Colonic mucosa (tissue), 4 donors: ENCODE measurements around the gene PIP4P1. TPM values are rescaled to one million over a fixed set of nuclear protein-coding genes. Genes with fewer than 3 reads are reported as not detected.

ENCODE experiments used
- DNase-seq: peaks from one replicate; pipeline ENCODE4 v3.0.0-alpha.2; 2020
- H3K27ac ChIP-seq: fragments of 200-600 bp; one replicate; pipeline ENCODE4 v1.8.0; 2021
- H3K27me3 ChIP-seq: fragments of 200-600 bp; one replicate; pipeline ENCODE4 v1.8.0; 2021
- H3K36me3 ChIP-seq: fragments of 200-600 bp; one replicate; pipeline ENCODE4 v1.8.0; 2021
- H3K4me1 ChIP-seq: fragments of 200-600 bp; one replicate; pipeline ENCODE4 v1.8.0; 2021; ENCODE audit warnings: mild to moderate bottlenecking
- H3K4me3 ChIP-seq: fragments of 200-600 bp; one replicate; pipeline ENCODE4 v1.8.0; 2021
- H3K9ac ChIP-seq, 2 donors: one replicate each; pipeline ENCODE4 v1.7.0; 2013; ENCODE audit warnings: control low read depth in 2 of 2, low read depth in 2 of 2, low read length in 2 of 2
- H3K9me3 ChIP-seq: fragments of 200-600 bp; one replicate; pipeline ENCODE4 v1.8.0; 2021
- CTCF ChIP-seq: fragments of 200-600 bp; IDR thresholded peaks from one replicate; pipeline ENCODE4 v1.8.0; 2022; ENCODE audit warnings: antibody characterized with exemption, mild to moderate bottlenecking
- intact Hi-C: fragments of 100-400 bp; cut with DNase I; formaldehyde crosslinking; loops from one replicate; pipeline ENCODE4 v1.14.1; 2022
- total RNA-seq, 2 donors: library from RNA; stranded (reverse); fragmentation: NEBNext Ultra II Directional in 1 of 2; extraction: Animal tissue kit (Norgen Biotek cat#: 25700) in 1 of 2; gene quantifications; one replicate each; pipeline ENCODE4 v1.2.1, GENCODE V29; 2021
- donor health status: healthy.
- donor health status: DM: no; HTN: no; CAD: no.
- donor health status: DM: no; HTN: no; CAD: no.

PIP4P1 gene
- total RNA-seq, 2 donors from 2014 or later: 30.3 to 54.6 TPM

GRCh38 chr14:20429801-20430669, 31.2 kb downstream of the PIP4P1 start:
- no peaks in the 10 kb centered on the region for H3K27me3 ChIP-seq
- H3K9ac ChIP-seq: no peak overlapping the region
- H3K36me3 ChIP-seq: no peaks in the 10 kb centered on the region
- H3K4me3 ChIP-seq: no peak overlapping the region
- no peak for TF ChIP-seq CTCF
- DNase-seq: peak; percentile 58
- H3K27ac ChIP-seq: no peak overlapping the region
- no peaks in the 10 kb centered on the region for H3K9me3 ChIP-seq
- intact Hi-C loops: no loop called here
- H3K4me1 ChIP-seq: peaks cover 5% of the 10 kb centered on the region

GRCh38 chr14:20428802-20429201, 32.4 kb downstream of the PIP4P1 start:
- H3K27ac ChIP-seq: no peak overlapping the region
- peaks cover 5% of the 10 kb centered on the region for H3K4me1 ChIP-seq
- DNase-seq: no peak
- no peak overlapping the region for H3K9ac ChIP-seq
- H3K36me3 ChIP-seq: no peaks in the 10 kb centered on the region
- H3K27me3 ChIP-seq: no peaks in the 10 kb centered on the region
- H3K4me3 ChIP-seq: no peak overlapping the region
- H3K9me3 ChIP-seq: no peaks in the 10 kb centered on the region
- TF ChIP-seq CTCF: no peak
- intact Hi-C loops: no loop called here

- TF ChIP-seq CTCF: no peak
- no peaks in the 10 kb centered on the region for H3K36me3 ChIP-seq
- peak overlapping the region; percentile 67 for H3K27ac ChIP-seq
- H3K27me3 ChIP-seq: no peaks in the 10 kb centered on the region
- H3K9me3 ChIP-seq: no peaks in the 10 kb centered on the region
- H3K4me3 ChIP-seq: no peak overlapping the region
- H3K4me1 ChIP-seq: peaks cover 5% of the 10 kb centered on the region
- intact Hi-C loops: no loop called here
- no peak for DNase-seq
- H3K9ac ChIP-seq: peak overlapping the region; percentile 33 to 36
These were observed 33.2 kb downstream of the PIP4P1 start for GRCh38 chr14:20428010-20428365.

- intact Hi-C loops: no loop called here
- Histone ChIP-seq H3K27me3 (no peaks in the 10 kb centered on the region), H3K27ac (peak overlapping the region; percentile 67), H3K9me3 (no peaks in the 10 kb centered on the region), H3K4me1 (peaks cover 5% of the 10 kb centered on the region), H3K36me3 (no peaks in the 10 kb centered on the region), H3K9ac (no peak overlapping the region), H3K4me3 (no peak overlapping the region)
- TF ChIP-seq CTCF: no peak
- DNase-seq: no peak
These were observed 33.8 kb downstream of the PIP4P1 start for GRCh38 chr14:20427231-20428009.

- H3K27me3 ChIP-seq: no peaks in the 10 kb centered on the region
- H3K4me3 ChIP-seq: no peak overlapping the region
- H3K9me3 ChIP-seq: no peaks in the 10 kb centered on the region
- H3K27ac ChIP-seq: no peak overlapping the region
- no peak for DNase-seq
- no peaks in the 10 kb centered on the region for H3K36me3 ChIP-seq
- H3K9ac ChIP-seq: no peak overlapping the region
- intact Hi-C loops: no loop called here
- H3K4me1 ChIP-seq: no peaks in the 10 kb centered on the region
- TF ChIP-seq CTCF: no peak
These were observed 36.4 kb downstream of the PIP4P1 start for GRCh38 chr14:20424851-20425250.
